Ishikawa (cell line): ENCODE results near the gene IGSF22.

Experiments
- CEBPB ChIP-seq: IDR thresholded peaks from 2 replicates; pipeline ENCODE4 v1.6.1; 2012
- EP300 ChIP-seq: IDR thresholded peaks from 2 replicates; pipeline ENCODE4 v1.6.1; 2012; ENCODE audit warnings: borderline replicate concordance
- TCF12 ChIP-seq: IDR thresholded peaks from 2 replicates; pipeline ENCODE4 v1.6.1; 2012; ENCODE audit warnings: low read depth
- ZBTB7A ChIP-seq: IDR thresholded peaks from 2 replicates; pipeline ENCODE4 v1.6.1; 2012; ENCODE audit warnings: low read depth

DNA sequence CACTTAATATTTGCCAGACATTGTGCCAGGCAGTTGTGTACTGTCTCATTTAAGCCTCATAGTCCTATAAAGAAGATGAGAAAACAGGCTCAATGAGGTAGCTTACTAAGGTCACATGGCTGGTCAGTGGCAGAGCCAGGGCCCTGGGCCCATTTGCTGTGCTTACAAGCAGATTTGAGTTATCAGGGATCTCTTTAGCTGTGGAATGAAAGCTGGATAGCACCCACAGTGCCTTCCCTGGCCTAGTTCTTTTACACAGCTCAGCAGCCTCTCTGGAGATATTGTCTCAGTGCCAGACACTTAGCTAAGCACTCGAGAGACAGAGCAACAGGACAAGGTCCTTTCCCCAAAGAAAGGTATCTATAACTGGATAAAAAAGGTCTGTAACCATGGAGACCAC lies 21.3 kb downstream of the IGSF22 start:
- TF ChIP-seq CEBPB: no peak
- TF ChIP-seq TCF12: no peak
- TF ChIP-seq EP300: no peak
- no peak for TF ChIP-seq ZBTB7A
